B cell (primary cell): ENCODE measurements around the gene C1R. TPM values are rescaled to one million over a fixed set of nuclear protein-coding genes. Genes with fewer than 3 reads are reported as not detected.

Source experiments
- ATAC-seq: fragments of 200-7000 bp; cut with Tn5 transposase; one replicate; pipeline ENCODE4 v1.10.0; 2021; ENCODE audit warnings: low read depth, mild to moderate bottlenecking, moderate number of reproducible peaks, moderate library complexity
- CTCF ChIA-PET: fragments of 350-600 bp; sonication (Branson Sonifier 250); formaldehyde crosslinking; loops from one replicate; lab custom pipeline; 2021; ENCODE audit warnings: antibody characterized with exemption, inconsistent platforms; lab: Charles Lee
- POLR2A ChIA-PET: fragments of 350-600 bp; sonication (Branson Sonifier 250); formaldehyde crosslinking; loops from one replicate; lab custom pipeline; 2021; ENCODE audit warnings: antibody characterized with exemption; lab: Charles Lee
- DNase-seq: peaks from one replicate; pipeline ENCODE4 v3.0.0; 2013
- H2AFZ ChIP-seq: 2 replicates; pipeline ENCODE4 v1.6.1; 2012; ENCODE audit warnings: mild to moderate bottlenecking, low read depth, low read length; ENCODE audit not compliant: insufficient read depth, poor library complexity, severe bottlenecking
- H3K27ac ChIP-seq, 2 donors: 1 replicate in 1 of 2; 2 replicates in 1 of 2; pipeline ENCODE4 v1.5.1; 2012 to 2013; ENCODE audit warnings: low read length in 2 of 2, mild to moderate bottlenecking in 2 of 2, moderate library complexity in 1 of 2
- H3K27me3 ChIP-seq, 4 experiments: fragments of 200-600 bp in 1 of 4; sonication (generic) in 1 of 4; replicated peaks in 1 of 4; 1 replicate in 2 of 4; 2 replicates in 2 of 4; pipeline versions ENCODE4 v1.6.1 to v1.7.0; 2013 to 2016; ENCODE audit warnings: low read length in 3 of 4, mild to moderate bottlenecking in 2 of 4, mixed read lengths in 1 of 4, moderate library complexity in 1 of 4; ENCODE audit not compliant: insufficient read depth in 4 of 4, control insufficient read depth in 3 of 4; ENCODE audit errors: control extremely low read depth in 1 of 4
- H3K36me3 ChIP-seq, 2 experiments: replicated peaks in 1 of 2; 1 replicate in 1 of 2; 2 replicates in 1 of 2; pipeline versions ENCODE4 v1.6.1 to v1.7.1; 2013; ENCODE audit warnings: low read length in 1 of 2; ENCODE audit not compliant: insufficient read depth in 2 of 2, control insufficient read depth in 1 of 2; ENCODE audit errors: control extremely low read depth in 1 of 2, extremely low read depth in 1 of 2
- H3K4me1 ChIP-seq, 2 donors: fragments of 200-600 bp in 1 of 2; sonication (generic) in 1 of 2; 1 replicate in 1 of 2; 2 replicates in 1 of 2; pipeline versions ENCODE4 v1.5.1 to v1.6.1; 2013 to 2017; ENCODE audit warnings: low read length in 2 of 2; ENCODE audit not compliant: control insufficient read depth in 2 of 2, insufficient read depth in 2 of 2
- H3K4me2 ChIP-seq: replicated peaks from 2 replicates; pipeline ENCODE3; 2012; ENCODE audit warnings: mild to moderate bottlenecking, low read depth, low read length; ENCODE audit not compliant: poor library complexity, severe bottlenecking
- H3K4me3 ChIP-seq, 5 experiments: fragments of 200-600 bp in 1 of 5; sonication (generic) in 1 of 5; 1 replicate in 3 of 5; 2 replicates in 2 of 5; pipeline versions ENCODE4 v1.5.1 to v1.7.0; 2011 to 2016; ENCODE audit warnings: low read length in 4 of 5, mild to moderate bottlenecking in 4 of 5, low read depth in 2 of 5, control low read depth in 1 of 5, moderate library complexity in 1 of 5; ENCODE audit not compliant: insufficient read depth in 1 of 5; ENCODE audit errors: control extremely low read depth in 1 of 5, extremely low read depth in 1 of 5
- H3K79me2 ChIP-seq: fragments of 200-600 bp; sonication (generic); one replicate; pipeline ENCODE4 v1.6.0; 2016; ENCODE audit warnings: low read length; ENCODE audit not compliant: control insufficient read depth, insufficient read depth
- H3K9ac ChIP-seq: fragments of 200-600 bp; sonication (generic); 2 replicates; pipeline ENCODE4 v1.6.1; 2017; ENCODE audit warnings: mild to moderate bottlenecking, low read length, moderate library complexity
- H3K9me3 ChIP-seq, 3 donors: one replicate each; pipeline versions ENCODE4 v1.6.1 to v1.7.1; 2013; ENCODE audit warnings: low read length in 2 of 3; ENCODE audit not compliant: control insufficient read depth in 2 of 3, insufficient read depth in 1 of 3; ENCODE audit errors: control extremely low read depth in 1 of 3
- H4K20me1 ChIP-seq: 2 replicates; pipeline ENCODE4 v1.6.0; 2012; ENCODE audit warnings: mild to moderate bottlenecking, low read length; ENCODE audit not compliant: insufficient read depth, control insufficient read depth, poor library complexity, severe bottlenecking
- H3K27ac Mint-ChIP-seq: one replicate; pipeline ENCODE4 v1.8.0; 2021; ENCODE audit warnings: mixed read lengths
- H3K27me3 Mint-ChIP-seq: one replicate; pipeline ENCODE4 v1.8.0; 2021; ENCODE audit warnings: mixed read lengths
- H3K4me1 Mint-ChIP-seq: one replicate; pipeline ENCODE4 v1.8.0; 2021; ENCODE audit warnings: mixed read lengths
- H3K4me3 Mint-ChIP-seq: one replicate; pipeline ENCODE4 v1.8.0; 2021; ENCODE audit warnings: mixed read lengths
- H3K9me3 Mint-ChIP-seq: one replicate; pipeline ENCODE4 v1.8.0; 2022; ENCODE audit warnings: mixed read lengths; ENCODE audit not compliant: insufficient read depth
- EZH2 ChIP-seq: IDR thresholded peaks from 2 replicates; pipeline ENCODE4 v1.6.1; 2012; ENCODE audit warnings: borderline replicate concordance, low read depth, mild to moderate bottlenecking, moderate library complexity, low read length; ENCODE audit not compliant: insufficient read depth, poor library complexity, severe bottlenecking
- WGBS: methylation state at CpG from one replicate; pipeline ENCODE4 v1.1.5; 2013; ENCODE audit warnings: missing lambda C conversion rate; ENCODE audit not compliant: insufficient coverage; 5-methylcytosine and 5-hydroxymethylcytosine counted together
- intact Hi-C: fragments of 100-400 bp; cut with micrococcal nuclease; formaldehyde crosslinking; loops from one replicate; pipeline ENCODE4 v1.10.0; 2022
- polyA plus RNA-seq: library from polyadenylated mRNA; depleted of rRNA; stranded (reverse); fragments of >200 nt; gene quantifications from 2 replicates; pipeline ENCODE4 v1.2.3, GENCODE V29; 2012
- total RNA-seq, 2 donors: library from RNA; stranded (reverse); fragments of 120-200 nt in 1 of 2; gene quantifications; 1 replicate in 1 of 2; 2 replicates in 1 of 2; pipeline versions ENCODE4 v1.2.3 to v1.2.4, GENCODE V29; 2013 to 2022
- TF ChIP-seq, protein P1 (sequence below): fragments of 200-600 bp; IDR thresholded peaks from one replicate; pipeline ENCODE4 v1.8.0; 2022; ENCODE audit warnings: antibody characterized with exemption, mild to moderate bottlenecking

C1R gene
- total and polyA plus RNA-seq, 2 donors (not counting 1 experiment from before 2014, with no cell fraction given) = 1.5 to 2.0 TPM

DNA sequence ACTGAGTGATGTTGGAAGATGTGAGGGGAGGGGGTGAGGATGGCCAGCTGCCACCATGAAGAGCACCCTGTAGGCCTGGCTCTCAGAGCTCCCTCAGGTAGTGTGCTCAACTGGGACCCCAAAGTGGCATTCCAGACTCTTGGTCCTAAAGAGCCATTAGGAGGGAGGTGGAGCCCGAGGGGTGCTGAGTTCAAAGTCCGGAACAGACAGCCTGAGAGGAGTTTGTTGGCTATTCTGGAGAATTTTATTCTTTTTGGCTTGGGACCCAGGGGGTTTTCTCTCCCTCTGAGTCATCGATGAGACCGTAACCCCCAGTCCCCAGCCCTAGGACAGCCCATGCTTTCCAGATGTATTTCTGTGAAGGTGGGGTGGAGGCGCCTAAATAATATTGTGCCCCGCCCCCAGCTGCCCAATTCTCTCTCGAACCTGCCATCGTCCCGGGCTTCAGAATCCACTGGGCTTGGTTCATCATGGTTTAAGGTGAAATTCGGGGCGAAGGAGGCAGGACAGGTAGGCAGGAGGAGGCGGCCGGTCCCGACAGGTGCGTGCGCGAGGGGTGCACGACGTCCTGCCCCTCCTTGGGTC, 37.1 kb upstream of the C1R start:
- peak overlapping the region; percentile 10 to 54 for H3K27ac ChIP-seq
- Mint-ChIP-seq H3K4me1 (peaks cover 30% of the 10 kb centered on the region), H3K27me3 (no peaks in the 10 kb centered on the region), H3K9me3 (no peaks in the 10 kb centered on the region), H3K27ac (peak overlapping the region; percentile 87), H3K4me3 (peak overlapping the region; percentile 98)
- ChIA-PET CTCF (interaction anchor here (1.1 to 1.9 kb wide), 2 partner anchors 11 to 21 kb away, joined by 4 to 5 read pairs; partner anchors contain the start of gene C1RL), POLR2A (interaction anchor here (0.9 kb wide), 1 partner anchor 9 kb away, joined by 3 read pairs; no protein-coding TSS in a partner anchor)
- peak overlapping the region; percentile 88 for H2AFZ ChIP-seq
- peak overlapping the region; percentile 92 for H3K9ac ChIP-seq
- TF ChIP-seq EZH2 = no peak
- TF ChIP-seq, protein P1, sequence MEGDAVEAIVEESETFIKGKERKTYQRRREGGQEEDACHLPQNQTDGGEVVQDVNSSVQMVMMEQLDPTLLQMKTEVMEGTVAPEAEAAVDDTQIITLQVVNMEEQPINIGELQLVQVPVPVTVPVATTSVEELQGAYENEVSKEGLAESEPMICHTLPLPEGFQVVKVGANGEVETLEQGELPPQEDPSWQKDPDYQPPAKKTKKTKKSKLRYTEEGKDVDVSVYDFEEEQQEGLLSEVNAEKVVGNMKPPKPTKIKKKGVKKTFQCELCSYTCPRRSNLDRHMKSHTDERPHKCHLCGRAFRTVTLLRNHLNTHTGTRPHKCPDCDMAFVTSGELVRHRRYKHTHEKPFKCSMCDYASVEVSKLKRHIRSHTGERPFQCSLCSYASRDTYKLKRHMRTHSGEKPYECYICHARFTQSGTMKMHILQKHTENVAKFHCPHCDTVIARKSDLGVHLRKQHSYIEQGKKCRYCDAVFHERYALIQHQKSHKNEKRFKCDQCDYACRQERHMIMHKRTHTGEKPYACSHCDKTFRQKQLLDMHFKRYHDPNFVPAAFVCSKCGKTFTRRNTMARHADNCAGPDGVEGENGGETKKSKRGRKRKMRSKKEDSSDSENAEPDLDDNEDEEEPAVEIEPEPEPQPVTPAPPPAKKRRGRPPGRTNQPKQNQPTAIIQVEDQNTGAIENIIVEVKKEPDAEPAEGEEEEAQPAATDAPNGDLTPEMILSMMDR = no peak
- H3K79me2 ChIP-seq = no peaks in the 10 kb centered on the region
- no peaks in the 10 kb centered on the region for H3K27me3 ChIP-seq
- WGBS = 14% methylated on average over 16 of the region's 19 CpGs
- H3K4me1 ChIP-seq = peaks cover 16 to 26% of the 10 kb centered on the region in 2 donors
- no peaks in the 10 kb centered on the region for H3K36me3 ChIP-seq
- H3K9me3 ChIP-seq = no peaks in the 10 kb centered on the region
- H4K20me1 ChIP-seq = no peaks in the 10 kb centered on the region
- intact Hi-C loops = loop anchor here (1.0 kb wide), 1 partner anchor 60 kb away; the partner anchor contains the start of gene PEX5
- no peak for DNase-seq
- ATAC-seq = no peak
- H3K4me2 ChIP-seq = peak overlapping the region; percentile 99
- H3K4me3 ChIP-seq = peak overlapping the region in 4 of 5 experiments; percentile 74 to 92 (median 77)

DNA sequence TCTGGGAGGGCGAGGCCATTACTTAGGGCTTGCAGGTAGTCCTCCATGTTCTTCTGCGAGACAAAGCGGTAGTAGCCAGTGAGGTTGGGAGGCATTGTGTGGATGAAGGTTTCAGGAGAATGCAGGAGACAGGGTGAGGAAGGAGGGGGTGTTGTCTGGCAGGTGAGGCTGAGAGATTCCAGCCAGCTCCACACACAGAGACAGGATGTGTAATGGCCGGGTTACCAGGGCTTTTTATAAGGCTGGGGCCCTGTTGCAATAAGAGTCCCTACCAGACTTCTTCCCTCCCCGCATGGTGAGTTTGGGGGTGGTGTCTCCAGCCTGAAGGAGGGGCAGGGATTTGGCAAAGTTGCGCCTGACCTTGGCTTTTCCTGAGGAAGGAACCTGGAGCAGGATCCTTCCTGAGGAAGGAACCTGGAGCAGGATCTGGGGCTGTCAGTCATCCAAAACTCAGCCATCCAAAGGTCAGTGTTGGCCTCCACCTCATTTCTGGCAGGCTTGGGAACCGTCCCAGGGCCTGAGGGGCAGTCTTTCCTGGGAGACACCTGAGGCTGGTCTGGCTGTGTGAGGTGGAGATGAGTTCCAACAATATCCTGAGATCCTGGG, 36.5 kb upstream of the C1R start, which contains the start of gene RBP5:
TSS of gene RBP5 (minus strand) at position 209 of the 606 bp plus-strand sequence. CDS start at position 95, 114 bp downstream.
- ATAC-seq = no peak
- POLR2A ChIA-PET = no interaction called here
- Histone ChIP-seq H3K36me3 (no peaks in the 10 kb centered on the region), H3K9ac (peak within 1 kb of the TSS; percentile 92), H3K27me3 (no peaks in the 10 kb centered on the region), H3K4me1 (peaks cover 16 to 26% of the 10 kb centered on the region in 2 donors), H3K4me2 (peak within 1 kb of the TSS; percentile 99), H3K4me3 (peak within 1 kb of the TSS in 4 of 5 experiments; percentile 74 to 92 (median 77)), H3K79me2 (no peaks in the 10 kb centered on the region), H4K20me1 (no peaks in the 10 kb centered on the region), H3K9me3 (no peaks in the 10 kb centered on the region), H2AFZ (peak within 1 kb of the TSS; percentile 88), H3K27ac (peak within 1 kb of the TSS; percentile 10 to 54)
- Mint-ChIP-seq H3K27me3 (no peaks in the 10 kb centered on the region), H3K9me3 (no peaks in the 10 kb centered on the region), H3K4me3 (peak within 1 kb of the TSS; percentile 98), H3K4me1 (peaks cover 30% of the 10 kb centered on the region), H3K27ac (peak within 1 kb of the TSS; percentile 87)
- DNase-seq = no peak
- TF ChIP-seq EZH2 = no peak
- TF ChIP-seq, protein P1 = no peak
- WGBS = 95% methylated on average over 3 of the region's 7 CpGs
- CTCF ChIA-PET = interaction anchor here (1.1 to 1.9 kb wide), 2 partner anchors 11 to 20 kb away, joined by 4 to 5 read pairs; partner anchors contain the start of gene C1RL
- intact Hi-C loops = loop anchor here (1.0 kb wide), 1 partner anchor 61 kb away; the partner anchor contains the start of gene PEX5
